Testis (tissue), 3 donors: ENCODE data around the gene NPC1L1. TPM values are rescaled to one million over a fixed set of nuclear protein-coding genes. Genes with fewer than 3 reads are reported as not detected.
"Not testable (repeated sequence)": the region's sequence is repeated elsewhere in the genome, so short reads cannot be mapped to it uniquely, and the experiment has no call there.

Source experiments
- DNase-seq: peaks from one replicate; pipeline ENCODE4 v3.0.0-alpha.2; 2019
- H3K27ac ChIP-seq, 2 donors: fragments of 200-600 bp; sonication (generic); one replicate each; pipeline ENCODE4 v1.5.1; 2019
- H3K27me3 ChIP-seq: fragments of 200-600 bp; sonication (generic); one replicate; pipeline ENCODE4 v1.5.1; 2019
- H3K36me3 ChIP-seq: fragments of 200-600 bp; sonication (generic); one replicate; pipeline ENCODE4 v1.5.1; 2017; ENCODE audit warnings: low read depth; ENCODE audit errors: missing control alignments
- H3K4me1 ChIP-seq: fragments of 200-600 bp; sonication (generic); one replicate; pipeline ENCODE4 v1.5.1; 2019
- H3K4me3 ChIP-seq, 2 donors: fragments of 200-600 bp; sonication (generic); one replicate each; pipeline ENCODE4 v1.5.1; 2017 to 2019
- H3K9me3 ChIP-seq: fragments of 200-600 bp; sonication (generic); one replicate; pipeline ENCODE4 v1.5.1; 2017
- POLR2A ChIP-seq: fragments of 450-650 bp; IDR thresholded peaks from one replicate; pipeline ENCODE4 v1.6.1; 2017; ENCODE audit warnings: antibody characterized with exemption, mild to moderate bottlenecking, moderate library complexity
- WGBS, 2 donors: methylation state at CpG; one replicate each; pipeline ENCODE4 v1.1.5; 2018; 5-methylcytosine and 5-hydroxymethylcytosine counted together
- intact Hi-C: fragments of 100-400 bp; cut with DNase I; formaldehyde crosslinking; loops from one replicate; pipeline ENCODE4 v1.15.1; 2023; ENCODE audit warnings: low total_unique reads
- polyA plus RNA-seq: library from polyadenylated mRNA; stranded (reverse); fragments of 350-450 nt; fragmentation: Illumina TruSeq; extraction: RNeasy Lipid Tissue Mini Kit (QIAGEN cat#74804); gene quantifications from one replicate; pipeline ENCODE4 v1.2.3, GENCODE V29; 2014; ENCODE audit warnings: low read depth, low replicate concordance; ENCODE audit not compliant: insufficient read depth
- total RNA-seq, 2 donors: library from RNA; depleted of rRNA; stranded (reverse); fragments of >200 nt; gene quantifications; one replicate each; pipeline ENCODE4 v1.2.3, GENCODE V29; 2016
- TF ChIP-seq, protein P1 (sequence below), 3 experiments: fragments of 450-650 bp in 2 of 3; fragments of 200-600 bp in 1 of 3; sonication (generic) in 1 of 3; IDR thresholded peaks; one replicate each; pipeline ENCODE4 v1.5.1; 2016 to 2019; ENCODE audit warnings: antibody characterized with exemption in 3 of 3, mild to moderate bottlenecking in 2 of 3, moderate library complexity in 1 of 3

NPC1L1 gene
- total and polyA plus RNA-seq, 3 donors from 2014 or later, result 0.37 to 0.83 (median 0.55) TPM

- intact Hi-C loops, result no loop called here
- no peaks in the 10 kb centered on the region for H3K27me3 ChIP-seq
- TF ChIP-seq, protein P1, sequence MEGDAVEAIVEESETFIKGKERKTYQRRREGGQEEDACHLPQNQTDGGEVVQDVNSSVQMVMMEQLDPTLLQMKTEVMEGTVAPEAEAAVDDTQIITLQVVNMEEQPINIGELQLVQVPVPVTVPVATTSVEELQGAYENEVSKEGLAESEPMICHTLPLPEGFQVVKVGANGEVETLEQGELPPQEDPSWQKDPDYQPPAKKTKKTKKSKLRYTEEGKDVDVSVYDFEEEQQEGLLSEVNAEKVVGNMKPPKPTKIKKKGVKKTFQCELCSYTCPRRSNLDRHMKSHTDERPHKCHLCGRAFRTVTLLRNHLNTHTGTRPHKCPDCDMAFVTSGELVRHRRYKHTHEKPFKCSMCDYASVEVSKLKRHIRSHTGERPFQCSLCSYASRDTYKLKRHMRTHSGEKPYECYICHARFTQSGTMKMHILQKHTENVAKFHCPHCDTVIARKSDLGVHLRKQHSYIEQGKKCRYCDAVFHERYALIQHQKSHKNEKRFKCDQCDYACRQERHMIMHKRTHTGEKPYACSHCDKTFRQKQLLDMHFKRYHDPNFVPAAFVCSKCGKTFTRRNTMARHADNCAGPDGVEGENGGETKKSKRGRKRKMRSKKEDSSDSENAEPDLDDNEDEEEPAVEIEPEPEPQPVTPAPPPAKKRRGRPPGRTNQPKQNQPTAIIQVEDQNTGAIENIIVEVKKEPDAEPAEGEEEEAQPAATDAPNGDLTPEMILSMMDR (IDR thresholded peaks at IDR 0.05), result no peak
- no peak for TF ChIP-seq POLR2A
- no peaks in the 10 kb centered on the region for H3K36me3 ChIP-seq
- no peak overlapping the region for H3K4me3 ChIP-seq
- WGBS, 2 donors, result 63 to 89% methylated on average over 3 to 4 of the region's 4 CpGs
- no peak for DNase-seq
- H3K9me3 ChIP-seq, result no peaks in the 10 kb centered on the region
- H3K27ac ChIP-seq, result no peak overlapping the region
- no peaks in the 10 kb centered on the region for H3K4me1 ChIP-seq
Measured at GRCh38 chr7:44559485-44559884, 18.4 kb upstream of the NPC1L1 start.

DNA sequence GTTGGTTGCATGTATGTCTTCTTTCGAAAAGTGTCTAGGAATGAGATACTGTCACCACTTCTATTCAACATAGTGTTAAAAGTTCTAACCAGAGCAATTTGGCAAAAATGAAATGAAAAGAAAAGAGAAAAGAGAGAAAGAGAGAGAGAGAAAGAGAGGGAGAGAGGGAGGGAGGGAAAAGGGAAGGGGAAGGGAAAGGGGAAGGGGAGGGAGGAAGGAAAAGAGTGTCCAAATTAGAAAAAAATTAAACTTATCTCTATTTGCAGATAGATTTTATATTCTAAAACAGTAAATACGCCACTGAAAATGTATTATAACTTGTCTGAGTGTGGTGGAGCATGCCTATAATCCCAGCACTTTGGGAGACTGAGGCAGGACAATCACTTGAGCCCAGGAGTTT lies 16.4 kb upstream of the NPC1L1 start:
- no peaks in the 10 kb centered on the region for H3K36me3 ChIP-seq
- 86 to 92% methylated on average over 2 of the region's 2 CpGs for WGBS, 2 donors
- intact Hi-C loops, result no loop called here
- DNase-seq, result no peak
- TF ChIP-seq, protein P1 (IDR thresholded peaks at IDR 0.05), result no peak
- TF ChIP-seq POLR2A, result no peak
- H3K9me3 ChIP-seq, result no peaks in the 10 kb centered on the region
- no peak overlapping the region for H3K27ac ChIP-seq
- H3K27me3 ChIP-seq, result no peaks in the 10 kb centered on the region
- H3K4me1 ChIP-seq, result no peaks in the 10 kb centered on the region
- no peak overlapping the region for H3K4me3 ChIP-seq

GRCh38 chr7:44555350-44555749 lies 14.2 kb upstream of the NPC1L1 start:
- no peak overlapping the region for H3K4me3 ChIP-seq
- no peaks in the 10 kb centered on the region for H3K9me3 ChIP-seq
- 64 to 81% methylated on average over 2 of the region's 2 CpGs for WGBS, 2 donors
- H3K27me3 ChIP-seq, result no peaks in the 10 kb centered on the region
- H3K27ac ChIP-seq, result no peak overlapping the region
- TF ChIP-seq POLR2A, result no peak
- TF ChIP-seq, protein P1 (IDR thresholded peaks at IDR 0.05), result no peak
- H3K4me1 ChIP-seq, result no peaks in the 10 kb centered on the region
- intact Hi-C loops, result no loop called here
- no peaks in the 10 kb centered on the region for H3K36me3 ChIP-seq
- DNase-seq, result no peak

- H3K4me3 ChIP-seq, H3K9me3 ChIP-seq, DNase-seq, H3K27me3 ChIP-seq, intact Hi-C loops, H3K27ac ChIP-seq, H3K36me3 ChIP-seq, H3K4me1 ChIP-seq: not testable (repeated sequence)
- WGBS, 2 donors, result 71 to 76% methylated on average over 3 of the region's 3 CpGs
Measured at GRCh38 chr7:44552473-44553005, 11.4 kb upstream of the NPC1L1 start.

DNA sequence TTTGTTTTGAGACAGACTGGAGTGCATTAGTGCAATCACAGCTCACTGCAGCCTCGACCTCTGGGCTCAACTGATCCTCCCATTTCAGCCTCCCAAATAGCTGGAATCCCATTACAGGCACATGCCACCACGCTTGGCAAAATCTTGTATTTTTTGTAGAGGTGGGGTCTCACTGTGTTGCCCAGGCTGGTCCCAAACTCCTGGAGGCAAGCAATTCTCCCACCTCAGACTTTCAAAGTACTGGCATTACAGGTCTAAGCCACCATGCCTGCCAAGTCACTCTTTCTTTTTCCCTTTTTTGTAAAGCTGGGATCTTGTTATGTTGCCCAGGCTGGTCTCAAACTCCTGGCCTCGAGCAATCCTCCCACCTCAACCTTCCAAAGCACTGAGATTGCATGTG lies 8.3 kb upstream of the NPC1L1 start:
- TF ChIP-seq, protein P1 (IDR thresholded peaks at IDR 0.05), result no peak
- no peak for TF ChIP-seq POLR2A
- Histone ChIP-seq H3K4me3 (no peak overlapping the region), H3K27me3 (no peaks in the 10 kb centered on the region), H3K27ac (no peak overlapping the region), H3K36me3 (no peaks in the 10 kb centered on the region), H3K9me3 (no peaks in the 10 kb centered on the region), H3K4me1 (no peaks in the 10 kb centered on the region)
- DNase-seq, result no peak
- intact Hi-C loops, result no loop called here
- WGBS, 2 donors, result 75 to 76% methylated on average over 3 of the region's 3 CpGs
